ENCODE results near the gene GSPT1.

GRCh38 chr16:11915114-11915643, 577 bp downstream of the GSPT1 start:
- TF ChIP-seq CTCF (IDR thresholded peaks at IDR 0.05; ENCODE audit: insufficient read depth, low read length, poor library complexity, severe bottlenecking) (no peak), EZH2phosphoT487 (conservative IDR thresholded peaks at IDR 0.05; ENCODE audit: low read length) (no peak)
